Neural crest cell (in vitro differentiated cells): ENCODE data around the gene EMC6. TPM values are rescaled to one million over a fixed set of nuclear protein-coding genes. Genes with fewer than 3 reads are reported as not detected.

Experiments
- DNase-seq: peaks from one replicate; pipeline ENCODE4 v3.0.0; 2021; ENCODE audit warnings: low read depth, mixed read lengths, low spot score
- H3K27ac Mint-ChIP-seq: one replicate; pipeline ENCODE4 v1.8.0; 2021; ENCODE audit warnings: mild to moderate bottlenecking, mixed read lengths; ENCODE audit not compliant: unreplicated experiment
- H3K27me3 Mint-ChIP-seq: 2 replicates; pipeline ENCODE4 v1.8.0; 2021; ENCODE audit warnings: low read depth, mild to moderate bottlenecking, mixed read lengths
- H3K36me3 Mint-ChIP-seq: 2 replicates; pipeline ENCODE4 v1.8.0; 2021; ENCODE audit warnings: low read depth, mild to moderate bottlenecking, mixed read lengths
- H3K4me1 Mint-ChIP-seq: 2 replicates; pipeline ENCODE4 v1.8.0; 2021; ENCODE audit warnings: mixed read lengths
- H3K4me3 Mint-ChIP-seq: one replicate; pipeline ENCODE4 v1.8.0; 2021; ENCODE audit warnings: mild to moderate bottlenecking, mixed read lengths
- H3K9me3 Mint-ChIP-seq: 2 replicates; pipeline ENCODE4 v1.8.0; 2021; ENCODE audit warnings: mixed read lengths
- total RNA-seq: library from RNA; stranded (reverse); gene quantifications from 2 replicates; pipeline ENCODE4 v1.2.1, GENCODE V29; 2021
- TF ChIP-seq, protein P1 (sequence below): fragments of 200-600 bp; sonication (generic); conservative IDR thresholded peaks from 2 replicates; pipeline ENCODE4 v1.5.0; 2021; ENCODE audit warnings: antibody characterized with exemption, mild to moderate bottlenecking

Gene EMC6
- total RNA-seq, 1 donor from 2014 or later = 53.4 TPM

DNA sequence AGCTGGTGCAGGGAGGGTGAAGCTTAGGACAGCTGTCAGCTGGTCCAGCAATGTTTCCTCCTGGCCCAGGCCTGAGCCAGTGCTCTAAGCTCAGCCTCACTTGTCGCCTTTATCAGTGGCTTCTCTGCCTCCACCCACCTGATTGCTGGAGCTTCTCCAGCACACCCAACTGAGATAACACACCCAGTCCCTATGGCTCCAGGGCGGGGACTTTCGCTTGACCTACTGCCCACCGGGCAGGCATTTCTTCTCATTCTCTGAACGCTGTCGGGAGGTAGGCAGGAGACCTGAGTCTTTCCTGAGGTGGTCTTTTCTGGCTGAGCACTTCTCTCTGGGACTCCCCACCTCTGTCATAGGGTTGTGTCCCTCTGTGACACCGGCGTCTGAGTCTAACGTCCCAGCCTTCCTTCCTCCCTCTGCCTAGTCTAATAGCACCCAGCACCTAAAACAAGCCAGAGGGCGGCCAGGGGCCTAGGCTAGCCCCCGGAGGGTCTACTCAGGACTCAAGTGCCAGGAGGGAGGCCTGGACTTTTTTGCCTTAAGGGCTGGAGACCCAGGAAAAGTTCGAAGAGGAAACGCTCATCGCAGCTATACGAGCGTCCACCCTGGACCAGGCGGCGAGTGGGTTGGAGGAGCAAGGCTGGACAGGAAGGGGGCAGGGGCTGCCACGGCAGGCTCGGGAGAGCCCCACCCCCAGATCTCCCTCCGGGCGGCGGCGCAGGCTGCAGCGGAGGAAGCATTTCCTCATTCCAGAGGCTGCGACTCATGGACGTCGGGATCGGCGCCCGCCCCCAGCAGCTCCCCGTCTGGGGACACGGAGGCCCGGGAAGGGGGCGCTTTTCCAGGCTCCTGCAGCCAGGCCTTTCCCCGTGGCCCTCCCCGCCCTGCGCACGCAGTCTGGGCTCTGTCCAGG is 990 bp upstream of the EMC6 start:
- Mint-ChIP-seq H3K9me3 (no peaks in the 10 kb centered on the region), H3K27me3 (no peaks in the 10 kb centered on the region), H3K36me3 (no peaks in the 10 kb centered on the region), H3K4me1 (peaks cover 32% of the 10 kb centered on the region), H3K4me3 (peak overlapping the region; percentile 95), H3K27ac (peak overlapping the region; percentile 88)
- TF ChIP-seq, protein P1, sequence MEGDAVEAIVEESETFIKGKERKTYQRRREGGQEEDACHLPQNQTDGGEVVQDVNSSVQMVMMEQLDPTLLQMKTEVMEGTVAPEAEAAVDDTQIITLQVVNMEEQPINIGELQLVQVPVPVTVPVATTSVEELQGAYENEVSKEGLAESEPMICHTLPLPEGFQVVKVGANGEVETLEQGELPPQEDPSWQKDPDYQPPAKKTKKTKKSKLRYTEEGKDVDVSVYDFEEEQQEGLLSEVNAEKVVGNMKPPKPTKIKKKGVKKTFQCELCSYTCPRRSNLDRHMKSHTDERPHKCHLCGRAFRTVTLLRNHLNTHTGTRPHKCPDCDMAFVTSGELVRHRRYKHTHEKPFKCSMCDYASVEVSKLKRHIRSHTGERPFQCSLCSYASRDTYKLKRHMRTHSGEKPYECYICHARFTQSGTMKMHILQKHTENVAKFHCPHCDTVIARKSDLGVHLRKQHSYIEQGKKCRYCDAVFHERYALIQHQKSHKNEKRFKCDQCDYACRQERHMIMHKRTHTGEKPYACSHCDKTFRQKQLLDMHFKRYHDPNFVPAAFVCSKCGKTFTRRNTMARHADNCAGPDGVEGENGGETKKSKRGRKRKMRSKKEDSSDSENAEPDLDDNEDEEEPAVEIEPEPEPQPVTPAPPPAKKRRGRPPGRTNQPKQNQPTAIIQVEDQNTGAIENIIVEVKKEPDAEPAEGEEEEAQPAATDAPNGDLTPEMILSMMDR = no peak
- peak; percentile 62 for DNase-seq

GRCh38 chr17:3669085-3669347 is 404 bp downstream of the EMC6 start:
- Mint-ChIP-seq H3K36me3 (no peaks in the 10 kb centered on the region), H3K4me3 (peak overlapping the region; percentile 95), H3K27ac (peak overlapping the region; percentile 92), H3K9me3 (no peaks in the 10 kb centered on the region), H3K27me3 (no peaks in the 10 kb centered on the region), H3K4me1 (peaks cover 29% of the 10 kb centered on the region)
- TF ChIP-seq, protein P1 = no peak
- DNase-seq = no peak

GRCh38 chr17:3669548-3669947 is 936 bp downstream of the EMC6 start:
- Mint-ChIP-seq H3K4me3 (peak overlapping the region; percentile 95), H3K27ac (peak overlapping the region; percentile 92), H3K4me1 (peaks cover 33% of the 10 kb centered on the region), H3K27me3 (no peaks in the 10 kb centered on the region), H3K36me3 (no peaks in the 10 kb centered on the region), H3K9me3 (no peaks in the 10 kb centered on the region)
- no peak for DNase-seq
- TF ChIP-seq, protein P1 = no peak

- peaks cover 19% of the 10 kb centered on the region for H3K4me1 Mint-ChIP-seq
- H3K4me3 Mint-ChIP-seq = peak overlapping the region; percentile 59
These were observed 4.0 kb downstream of the EMC6 start for GRCh38 chr17:3672571-3672970.

GRCh38 chr17:3675886-3676285 is 7.3 kb downstream of the EMC6 start:
- no peak for DNase-seq
- H3K9me3 Mint-ChIP-seq = no peaks in the 10 kb centered on the region
- no peak overlapping the region for H3K27ac Mint-ChIP-seq
- peak overlapping the region; percentile 41 for H3K4me3 Mint-ChIP-seq
- peaks cover 7% of the 10 kb centered on the region for H3K4me1 Mint-ChIP-seq
- TF ChIP-seq, protein P1 = no peak
- no peaks in the 10 kb centered on the region for H3K36me3 Mint-ChIP-seq
- no peaks in the 10 kb centered on the region for H3K27me3 Mint-ChIP-seq

More at GRCh38 chr17:3672571-3672970, 4.0 kb downstream of the EMC6 start:
- Mint-ChIP-seq H3K27ac (no peak overlapping the region), H3K9me3 (no peaks in the 10 kb centered on the region), H3K36me3 (no peaks in the 10 kb centered on the region), H3K27me3 (no peaks in the 10 kb centered on the region)
- TF ChIP-seq, protein P1 = no peak
- no peak for DNase-seq
